K562 (cell line): ENCODE results near the gene PRKCQ. TPM values are rescaled to one million over a fixed set of nuclear protein-coding genes. Genes with fewer than 3 reads are reported as not detected.
A peak's percentile ranks its signal among the peaks of the same experiment; 100 is the strongest.

Experiments
- E4F1 ChIP-seq: fragments of 250-450 bp; sonication (Bioruptor Pico); IDR thresholded peaks from 2 replicates; pipeline ENCODE4 v1.5.0; 2021; ENCODE audit warnings: mild to moderate bottlenecking, borderline replicate concordance
- KLF6 ChIP-seq: fragments of 250-450 bp; sonication (Bioruptor Pico); IDR thresholded peaks from 2 replicates; pipeline ENCODE4 v1.4.0; 2020; ENCODE audit warnings: mild to moderate bottlenecking, moderate library complexity, borderline replicate concordance
- NR3C1 ChIP-seq: sonication (generic); formaldehyde crosslinking; IDR thresholded peaks from 2 replicates; pipeline ENCODE4 v1.8.1; 2022; ENCODE audit warnings: missing genetic modification reagents
- RAD51 ChIP-seq: fragments of 450-650 bp; IDR thresholded peaks from 2 replicates; pipeline ENCODE4 v1.7.1; 2016; ENCODE audit warnings: low read depth, mild to moderate bottlenecking, borderline replicate concordance
- RCOR1 ChIP-seq, 2 experiments: IDR thresholded peaks; 2 replicates each; pipeline ENCODE4 v1.6.1; 2012; ENCODE audit warnings: low read depth in 2 of 2, low read length in 2 of 2, borderline replicate concordance in 1 of 2, improper control_type of control experiment in 1 of 2
- TAF1 ChIP-seq: IDR thresholded peaks from 2 replicates; pipeline ENCODE4 v1.6.1; 2011; ENCODE audit warnings: mild to moderate bottlenecking, low read length, moderate library complexity; ENCODE audit not compliant: insufficient read depth, control insufficient read depth, severe bottlenecking; ENCODE audit errors: extremely low read depth
- THRAP3 ChIP-seq: fragments of 450-650 bp; IDR thresholded peaks from 2 replicates; pipeline ENCODE4 v1.6.1; 2016; ENCODE audit warnings: mild to moderate bottlenecking, inconsistent platforms, borderline replicate concordance
- ZBED1 ChIP-seq: IDR thresholded peaks from 2 replicates; pipeline ENCODE4 v1.6.1; 2014
- ZBTB5 ChIP-seq: fragments of 450-650 bp; IDR thresholded peaks from 2 replicates; pipeline ENCODE4 v1.6.1; 2017; ENCODE audit warnings: antibody characterized with exemption
- ZNF197 ChIP-seq: fragments of 200-800 bp; sonication (Bioruptor generic); IDR thresholded peaks from 2 replicates; pipeline ENCODE4 v1.6.1; 2016; ENCODE audit warnings: low read depth, missing genetic modification characterization, missing compliant biosample characterization
- ZNF449 ChIP-seq: fragments of 250-450 bp; sonication (Bioruptor Pico); IDR thresholded peaks from 2 replicates; pipeline ENCODE4 v1.8.0; 2022; ENCODE audit warnings: moderate library complexity, mild to moderate bottlenecking, inconsistent platforms
- polyA plus RNA-seq, 8 experiments: library from polyadenylated mRNA; depleted of rRNA in 4 of 8; stranded (reverse) in 5 of 8; unstranded in 3 of 8; fragments of >200 nt; fragmentation: Nextera tagmentation in 2 of 8; fragmentation: Illumina TruSeq in 1 of 8; extraction: Ambion mirVana in 2 of 8; extraction: Trizol in 1 of 8; gene quantifications; 2 replicates each; pipeline versions ENCODE4 v1.2.1 to v1.2.3, GENCODE V29; 2011 to 2014; ENCODE audit warnings: inconsistent platforms in 1 of 8, missing spikeins in 1 of 8
- total RNA-seq, 7 experiments: library from RNA; depleted of rRNA in 6 of 7; stranded (reverse); fragments of >200 nt in 6 of 7; fragmentation: Illumina TruSeq in 2 of 7; extraction: Trizol in 2 of 7; gene quantifications; 2 replicates each; pipeline versions ENCODE4 v1.2.1 to v1.2.3, GENCODE V29; 2011 to 2021; ENCODE audit warnings: low replicate concordance in 1 of 7
- TF ChIP-seq, protein P1 (sequence below): fragments of 150-350 bp; IDR thresholded peaks from 2 replicates; pipeline ENCODE4 v1.6.1; 2014; ENCODE audit warnings: low read depth, mild to moderate bottlenecking, low read length, borderline replicate concordance
- TF ChIP-seq, protein P2 (sequence below): sonication (generic); formaldehyde crosslinking; IDR thresholded peaks from 2 replicates; pipeline ENCODE4 v1.8.1; 2023; ENCODE audit warnings: mild to moderate bottlenecking, missing genetic modification reagents
- TF ChIP-seq, protein P3 (sequence below): fragments of 450-650 bp; formaldehyde crosslinking; IDR thresholded peaks from 2 replicates; pipeline ENCODE4 v1.4.0; 2020; ENCODE audit warnings: mild to moderate bottlenecking, mixed read lengths

The PRKCQ gene
- total and polyA plus RNA-seq, 9 of the 15 experiments (the other 6 are each of a cell fraction or from before 2014, with no cell fraction given): 4.4 to 23.3 (median 14.6) TPM

DNA sequence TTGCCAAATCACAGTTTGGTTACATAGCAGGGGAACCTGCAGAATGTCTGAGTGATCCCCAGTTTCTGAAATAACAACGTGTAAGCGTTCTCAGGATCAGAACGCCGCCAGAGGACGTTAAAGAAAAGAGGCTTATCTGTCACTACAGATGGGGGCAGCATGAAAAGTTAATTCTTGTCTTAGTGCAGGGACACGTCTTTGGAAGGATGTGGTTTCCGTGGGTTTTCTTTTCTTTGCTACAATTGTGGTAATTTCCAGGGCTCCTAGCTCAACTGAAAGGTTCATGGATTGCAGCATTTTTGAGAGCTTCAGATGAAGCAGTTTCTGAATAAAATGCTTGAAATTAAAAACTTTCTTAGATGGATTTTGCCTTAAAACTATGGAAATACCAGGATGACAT, 106.6 kb downstream of the PRKCQ start (continued):
- no peak for TF ChIP-seq ZNF449 (CRISPR knock-in tag)
- TF ChIP-seq, protein P1, sequence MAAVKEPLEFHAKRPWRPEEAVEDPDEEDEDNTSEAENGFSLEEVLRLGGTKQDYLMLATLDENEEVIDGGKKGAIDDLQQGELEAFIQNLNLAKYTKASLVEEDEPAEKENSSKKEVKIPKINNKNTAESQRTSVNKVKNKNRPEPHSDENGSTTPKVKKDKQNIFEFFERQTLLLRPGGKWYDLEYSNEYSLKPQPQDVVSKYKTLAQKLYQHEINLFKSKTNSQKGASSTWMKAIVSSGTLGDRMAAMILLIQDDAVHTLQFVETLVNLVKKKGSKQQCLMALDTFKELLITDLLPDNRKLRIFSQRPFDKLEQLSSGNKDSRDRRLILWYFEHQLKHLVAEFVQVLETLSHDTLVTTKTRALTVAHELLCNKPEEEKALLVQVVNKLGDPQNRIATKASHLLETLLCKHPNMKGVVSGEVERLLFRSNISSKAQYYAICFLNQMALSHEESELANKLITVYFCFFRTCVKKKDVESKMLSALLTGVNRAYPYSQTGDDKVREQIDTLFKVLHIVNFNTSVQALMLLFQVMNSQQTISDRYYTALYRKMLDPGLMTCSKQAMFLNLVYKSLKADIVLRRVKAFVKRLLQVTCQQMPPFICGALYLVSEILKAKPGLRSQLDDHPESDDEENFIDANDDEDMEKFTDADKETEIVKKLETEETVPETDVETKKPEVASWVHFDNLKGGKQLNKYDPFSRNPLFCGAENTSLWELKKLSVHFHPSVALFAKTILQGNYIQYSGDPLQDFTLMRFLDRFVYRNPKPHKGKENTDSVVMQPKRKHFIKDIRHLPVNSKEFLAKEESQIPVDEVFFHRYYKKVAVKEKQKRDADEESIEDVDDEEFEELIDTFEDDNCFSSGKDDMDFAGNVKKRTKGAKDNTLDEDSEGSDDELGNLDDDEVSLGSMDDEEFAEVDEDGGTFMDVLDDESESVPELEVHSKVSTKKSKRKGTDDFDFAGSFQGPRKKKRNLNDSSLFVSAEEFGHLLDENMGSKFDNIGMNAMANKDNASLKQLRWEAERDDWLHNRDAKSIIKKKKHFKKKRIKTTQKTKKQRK: no peak
- TF ChIP-seq, protein P2, sequence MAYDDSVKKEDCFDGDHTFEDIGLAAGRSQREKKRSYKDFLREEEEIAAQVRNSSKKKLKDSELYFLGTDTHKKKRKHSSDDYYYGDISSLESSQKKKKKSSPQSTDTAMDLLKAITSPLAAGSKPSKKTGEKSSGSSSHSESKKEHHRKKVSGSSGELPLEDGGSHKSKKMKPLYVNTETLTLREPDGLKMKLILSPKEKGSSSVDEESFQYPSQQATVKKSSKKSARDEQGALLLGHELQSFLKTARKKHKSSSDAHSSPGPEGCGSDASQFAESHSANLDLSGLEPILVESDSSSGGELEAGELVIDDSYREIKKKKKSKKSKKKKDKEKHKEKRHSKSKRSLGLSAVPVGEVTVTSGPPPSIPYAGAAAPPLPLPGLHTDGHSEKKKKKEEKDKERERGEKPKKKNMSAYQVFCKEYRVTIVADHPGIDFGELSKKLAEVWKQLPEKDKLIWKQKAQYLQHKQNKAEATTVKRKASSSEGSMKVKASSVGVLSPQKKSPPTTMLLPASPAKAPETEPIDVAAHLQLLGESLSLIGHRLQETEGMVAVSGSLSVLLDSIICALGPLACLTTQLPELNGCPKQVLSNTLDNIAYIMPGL (CRISPR knock-in tag): no peak
- TF ChIP-seq KLF6: no peak
- TF ChIP-seq RCOR1 (IDR thresholded peaks at IDR 0.05; ENCODE audit: borderline replicate concordance in 1 of 2, low read depth in 2 of 2, low read length in 2 of 2): peak; percentile 80 to 93; a peak in 3 of 4 replicates
- no peak for TF ChIP-seq E4F1 (CRISPR knock-in tag)
- no peak for TF ChIP-seq NR3C1 (CRISPR knock-in tag)
- TF ChIP-seq TAF1: no peak
- no peak for TF ChIP-seq RAD51
- peak; percentile 76 for TF ChIP-seq ZNF197
- peak; percentile 39; the same call in 1 of the 2 replicates for TF ChIP-seq ZBED1
- TF ChIP-seq, protein P3, sequence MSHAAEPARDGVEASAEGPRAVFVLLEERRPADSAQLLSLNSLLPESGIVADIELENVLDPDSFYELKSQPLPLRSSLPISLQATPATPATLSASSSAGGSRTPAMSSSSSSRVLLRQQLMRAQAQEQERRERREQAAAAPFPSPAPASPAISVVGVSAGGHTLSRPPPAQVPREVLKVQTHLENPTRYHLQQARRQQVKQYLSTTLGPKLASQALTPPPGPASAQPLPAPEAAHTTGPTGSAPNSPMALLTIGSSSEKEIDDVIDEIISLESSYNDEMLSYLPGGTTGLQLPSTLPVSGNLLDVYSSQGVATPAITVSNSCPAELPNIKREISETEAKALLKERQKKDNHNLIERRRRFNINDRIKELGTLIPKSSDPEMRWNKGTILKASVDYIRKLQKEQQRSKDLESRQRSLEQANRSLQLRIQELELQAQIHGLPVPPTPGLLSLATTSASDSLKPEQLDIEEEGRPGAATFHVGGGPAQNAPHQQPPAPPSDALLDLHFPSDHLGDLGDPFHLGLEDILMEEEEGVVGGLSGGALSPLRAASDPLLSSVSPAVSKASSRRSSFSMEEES (CRISPR knock-in tag): no peak
- TF ChIP-seq THRAP3: no peak
- TF ChIP-seq ZBTB5: no peak
